22Rv1 (cell line): ENCODE measurements around the gene PANX1.

ENCODE experiments used
- H3K27ac ChIP-seq: fragments of 450-650 bp; 2 replicates; pipeline ENCODE4 v1.5.1; 2017
- ZFX ChIP-seq: fragments of 450-650 bp; IDR thresholded peaks from 2 replicates; pipeline ENCODE4 v1.6.1; 2017; ENCODE audit warnings: antibody characterized with exemption, borderline replicate concordance
- TF ChIP-seq, protein P1 (sequence below): fragments of 450-650 bp; IDR thresholded peaks from 2 replicates; pipeline ENCODE4 v1.5.1; 2017; ENCODE audit warnings: mild to moderate bottlenecking

The PANX1 gene

DNA sequence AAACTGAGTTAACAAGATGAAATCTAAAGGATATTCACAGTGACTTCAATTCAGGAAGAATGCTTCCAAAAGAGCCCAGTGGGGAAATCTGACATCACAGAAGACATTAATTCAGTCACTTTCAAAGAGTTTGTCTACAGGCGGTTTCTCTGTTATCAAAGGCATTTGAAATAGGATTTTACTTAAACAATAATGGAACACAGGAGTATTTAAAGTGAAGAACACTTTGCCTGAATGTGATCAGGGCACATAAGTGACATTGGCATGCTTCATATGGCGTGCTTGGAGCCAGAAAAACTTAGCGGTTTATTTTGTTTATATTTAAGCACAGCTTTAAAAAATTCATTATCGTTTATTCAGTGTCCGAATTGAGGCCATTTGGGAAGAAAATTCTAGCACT lies 52.9 kb downstream of the PANX1 start:
- H3K27ac ChIP-seq, result no peak overlapping the region
- TF ChIP-seq, protein P1, sequence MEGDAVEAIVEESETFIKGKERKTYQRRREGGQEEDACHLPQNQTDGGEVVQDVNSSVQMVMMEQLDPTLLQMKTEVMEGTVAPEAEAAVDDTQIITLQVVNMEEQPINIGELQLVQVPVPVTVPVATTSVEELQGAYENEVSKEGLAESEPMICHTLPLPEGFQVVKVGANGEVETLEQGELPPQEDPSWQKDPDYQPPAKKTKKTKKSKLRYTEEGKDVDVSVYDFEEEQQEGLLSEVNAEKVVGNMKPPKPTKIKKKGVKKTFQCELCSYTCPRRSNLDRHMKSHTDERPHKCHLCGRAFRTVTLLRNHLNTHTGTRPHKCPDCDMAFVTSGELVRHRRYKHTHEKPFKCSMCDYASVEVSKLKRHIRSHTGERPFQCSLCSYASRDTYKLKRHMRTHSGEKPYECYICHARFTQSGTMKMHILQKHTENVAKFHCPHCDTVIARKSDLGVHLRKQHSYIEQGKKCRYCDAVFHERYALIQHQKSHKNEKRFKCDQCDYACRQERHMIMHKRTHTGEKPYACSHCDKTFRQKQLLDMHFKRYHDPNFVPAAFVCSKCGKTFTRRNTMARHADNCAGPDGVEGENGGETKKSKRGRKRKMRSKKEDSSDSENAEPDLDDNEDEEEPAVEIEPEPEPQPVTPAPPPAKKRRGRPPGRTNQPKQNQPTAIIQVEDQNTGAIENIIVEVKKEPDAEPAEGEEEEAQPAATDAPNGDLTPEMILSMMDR, result no peak
- no peak for TF ChIP-seq ZFX

- TF ChIP-seq ZFX, result no peak
- TF ChIP-seq, protein P1, result no peak
- H3K27ac ChIP-seq, result no peak overlapping the region
Observed at GRCh38 chr11:94181943-94182342, 53.3 kb downstream of the PANX1 start.

GRCh38 chr11:94183251-94183885 lies 54.7 kb downstream of the PANX1 start:
- H3K27ac ChIP-seq, result no peak overlapping the region
- no peak for TF ChIP-seq ZFX
- TF ChIP-seq, protein P1, result no peak

- no peak overlapping the region for H3K27ac ChIP-seq
- TF ChIP-seq, protein P1, result peak; percentile 88
- TF ChIP-seq ZFX, result no peak
Observed at GRCh38 chr11:94183886-94184264, 55.2 kb downstream of the PANX1 start.

DNA sequence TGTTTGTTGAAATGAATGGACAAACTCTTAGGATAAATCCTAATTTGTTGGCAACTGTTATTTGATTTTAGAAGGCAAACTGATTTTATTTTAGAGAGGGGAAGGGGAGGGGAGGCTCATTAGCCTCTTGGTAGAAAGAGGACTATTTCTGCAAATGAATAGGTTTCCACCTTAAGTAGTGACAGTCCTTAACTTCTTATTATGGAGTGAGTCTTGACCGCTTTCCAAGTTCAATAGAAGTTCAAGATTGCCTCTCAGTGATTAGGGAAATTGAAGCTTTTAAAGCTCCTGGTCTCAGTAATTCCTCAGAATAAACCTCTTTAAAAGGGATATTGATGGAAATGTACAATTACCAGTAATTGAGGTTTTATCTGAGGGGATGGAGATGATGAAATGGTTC lies 55.7 kb downstream of the PANX1 start:
- TF ChIP-seq ZFX, result no peak
- TF ChIP-seq, protein P1, result no peak
- no peak overlapping the region for H3K27ac ChIP-seq

DNA sequence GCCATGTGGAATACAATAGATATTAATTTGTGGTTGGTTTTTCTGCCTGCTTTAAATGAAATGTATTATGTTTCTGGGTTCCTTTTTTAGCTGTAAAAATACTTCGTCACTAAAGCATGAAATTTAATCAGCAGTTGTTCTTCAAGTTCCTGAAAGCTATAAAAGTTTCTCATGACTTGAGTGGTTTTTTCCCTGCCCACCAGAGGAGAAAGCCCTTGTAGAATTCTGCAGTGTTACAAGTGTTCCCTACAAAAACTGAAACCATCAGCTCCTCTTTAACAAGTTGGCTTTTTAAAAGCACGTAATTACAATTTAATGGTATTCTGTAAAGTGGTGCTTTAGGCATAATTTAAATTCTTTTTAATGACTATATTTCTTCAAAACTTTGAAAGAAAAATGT lies 56.2 kb downstream of the PANX1 start:
- H3K27ac ChIP-seq, result no peak overlapping the region
- no peak for TF ChIP-seq ZFX
- TF ChIP-seq, protein P1, result no peak

- H3K27ac ChIP-seq, result no peak overlapping the region
- TF ChIP-seq, protein P1, result no peak
- TF ChIP-seq ZFX, result no peak
Observed at GRCh38 chr11:94185416-94186084, 56.9 kb downstream of the PANX1 start.
